Lower leg skin (tissue), 4 donors: Measurements from ENCODE around the gene KLHL7. TPM values are rescaled to one million over a fixed set of nuclear protein-coding genes. Genes with fewer than 3 reads are reported as not detected.

ENCODE experiments used
- DNase-seq, 2 donors: peaks; one replicate each; pipeline ENCODE4 v3.0.0-alpha.2; 2019; ENCODE audit warnings: low spot score in 2 of 2
- H3K4me3 ChIP-seq: fragments of 200-600 bp; sonication (generic); 2 replicates; pipeline ENCODE4 v1.5.1; 2017; ENCODE audit warnings: mild to moderate bottlenecking, low read depth; ENCODE audit not compliant: poor library complexity, severe bottlenecking
- CTCF ChIP-seq, 3 donors: fragments of 450-650 bp; IDR thresholded peaks; one replicate each; pipeline ENCODE4 v1.5.1; 2016; ENCODE audit warnings: antibody characterized with exemption in 3 of 3, mild to moderate bottlenecking in 3 of 3, moderate library complexity in 2 of 3
- POLR2A ChIP-seq, 2 donors: fragments of 450-650 bp; IDR thresholded peaks; one replicate each; pipeline ENCODE4 v1.6.1; 2016 to 2017; ENCODE audit warnings: antibody characterized with exemption in 2 of 2, mild to moderate bottlenecking in 1 of 2, moderate library complexity in 1 of 2
- WGBS, 2 donors: methylation state at CpG; one replicate each; pipeline ENCODE4 v1.1.5; 2018; 5-methylcytosine and 5-hydroxymethylcytosine counted together
- intact Hi-C: fragments of 100-400 bp; cut with DNase I; formaldehyde crosslinking; loops from one replicate; pipeline ENCODE4 v1.15.0; 2023; ENCODE audit warnings: low total_unique reads
- total RNA-seq, 4 donors: library from RNA; depleted of rRNA; stranded (reverse); fragments of >200 nt; gene quantifications; one replicate each; pipeline ENCODE4 v1.1.0, GENCODE V29; 2016

KLHL7 gene
- total RNA-seq, 4 donors from 2014 or later = 32.1 to 37.1 (median 34.4) TPM

DNA sequence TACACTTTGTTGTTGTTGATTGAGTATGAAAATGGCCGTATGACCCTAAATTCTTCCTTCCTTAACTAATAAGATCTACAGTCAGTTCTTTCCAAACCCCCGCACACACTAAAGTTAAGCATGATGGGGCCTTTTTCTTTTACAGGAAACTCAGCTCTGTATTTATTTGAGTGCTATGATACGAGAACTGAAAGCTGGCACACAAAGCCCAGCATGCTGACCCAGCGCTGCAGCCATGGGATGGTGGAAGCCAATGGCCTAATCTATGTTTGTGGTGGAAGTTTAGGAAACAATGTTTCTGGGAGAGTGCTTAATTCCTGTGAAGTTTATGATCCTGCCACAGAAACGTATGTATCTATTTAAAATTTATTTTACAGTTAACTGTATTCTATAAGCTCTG, 62.1 kb downstream of the KLHL7 start:
- no peak overlapping the region for H3K4me3 ChIP-seq
- WGBS, 2 donors = 81 to 93% methylated on average over 5 of the region's 5 CpGs
- no peak for TF ChIP-seq CTCF (IDR thresholded peaks at IDR 0.05)
- intact Hi-C loops = no loop called here
- no peak for DNase-seq

GRCh38 chr7:23168111-23168885, 62.7 kb downstream of the KLHL7 start:
- intact Hi-C loops = no loop called here

DNA sequence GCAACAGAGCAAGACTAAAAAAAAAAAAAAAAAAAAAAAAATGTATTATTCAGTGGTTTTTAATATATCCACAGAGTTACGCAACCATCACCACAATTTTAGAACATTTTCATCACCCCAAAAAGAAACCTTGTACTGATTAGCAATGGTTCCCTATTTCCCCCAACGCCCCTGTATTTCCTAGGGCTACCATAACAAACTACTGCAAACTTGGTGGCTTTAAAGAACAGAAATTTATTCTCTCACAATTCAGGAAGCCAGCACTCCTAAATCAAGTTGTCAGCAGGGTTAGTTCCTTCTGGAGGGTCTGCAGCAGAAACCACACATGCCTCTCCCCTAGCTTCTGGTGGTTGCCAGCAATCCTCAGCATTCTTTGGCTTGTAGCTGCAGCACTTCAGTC, 70.4 kb downstream of the KLHL7 start:
- WGBS, 2 donors = 88 to 90% methylated on average over 2 of the region's 2 CpGs
- H3K4me3 ChIP-seq = no peak overlapping the region
- no peak for TF ChIP-seq POLR2A (IDR thresholded peaks at IDR 0.05)
- no peak for TF ChIP-seq CTCF (IDR thresholded peaks at IDR 0.05)
- intact Hi-C loops = no loop called here
- DNase-seq = no peak

More at GRCh38 chr7:23168111-23168885, 62.7 kb downstream of the KLHL7 start:
- 83 to 85% methylated on average over 8 of the region's 8 CpGs for WGBS, 2 donors
- no peak for DNase-seq
- H3K4me3 ChIP-seq = no peak overlapping the region
- no peak for TF ChIP-seq CTCF (IDR thresholded peaks at IDR 0.05)
- no peak for TF ChIP-seq POLR2A (IDR thresholded peaks at IDR 0.05)

DNA sequence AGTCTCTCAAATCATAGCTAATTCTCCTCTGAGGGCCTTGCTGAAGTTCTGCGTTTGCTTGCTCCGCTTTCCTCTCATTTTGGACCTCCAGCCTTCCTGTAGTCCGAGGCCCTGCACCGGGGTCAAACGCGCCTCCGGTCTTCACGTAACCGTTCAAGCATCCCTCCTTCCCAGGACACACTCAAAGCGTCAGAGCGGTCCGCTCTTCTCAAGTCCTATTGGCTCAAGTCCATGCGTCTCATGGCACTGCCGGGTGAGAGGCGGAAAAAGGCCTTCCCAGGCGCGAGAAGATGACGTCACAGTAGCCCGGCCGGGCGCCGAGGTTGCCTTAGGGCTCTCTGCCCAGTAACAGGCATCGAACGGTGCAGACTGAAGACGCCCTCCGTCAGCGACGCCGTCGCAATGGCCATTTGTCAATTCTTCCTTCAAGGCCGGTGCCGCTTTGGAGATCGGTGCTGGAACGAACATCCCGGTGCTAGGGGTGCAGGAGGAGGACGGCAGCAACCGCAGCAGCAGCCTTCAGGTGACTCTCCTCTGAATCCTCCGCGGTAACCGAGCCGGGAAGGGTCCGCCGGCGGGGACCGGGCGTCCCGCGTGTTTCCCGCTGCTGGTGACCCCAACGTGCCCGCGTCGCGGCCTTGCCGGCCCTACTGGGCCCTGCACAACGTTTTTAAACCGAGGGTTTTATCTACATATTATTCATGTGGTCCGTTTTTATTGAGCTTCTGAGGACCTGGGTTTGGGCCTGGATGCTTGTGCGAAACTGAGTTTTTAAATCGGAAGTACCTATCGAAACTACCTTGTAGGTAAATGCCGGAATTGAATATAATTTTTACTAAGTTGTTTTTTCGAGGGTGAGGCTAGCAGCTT, 76.3 kb downstream of the KLHL7 start, which contains the start of gene NUP42:
Gene NUP42, plus strand, starts transcription at position 365 of the 870 bp plus-strand sequence. Its CDS starts 38 bp downstream, at position 403.
- DNase-seq = peak; percentile 94 to 99
- TF ChIP-seq CTCF (IDR thresholded peaks at IDR 0.05) (no peak), POLR2A (IDR thresholded peaks at IDR 0.05) (no peak)
- H3K4me3 ChIP-seq = peak within 1 kb of the TSS; percentile 73
- 0 to 1% methylated on average over 50 to 59 of the region's 63 CpGs for WGBS, 2 donors
- intact Hi-C loops = loop anchor here (10.0 kb wide), 1 partner anchor 93 kb away; no protein-coding TSS in a partner anchor

DNA sequence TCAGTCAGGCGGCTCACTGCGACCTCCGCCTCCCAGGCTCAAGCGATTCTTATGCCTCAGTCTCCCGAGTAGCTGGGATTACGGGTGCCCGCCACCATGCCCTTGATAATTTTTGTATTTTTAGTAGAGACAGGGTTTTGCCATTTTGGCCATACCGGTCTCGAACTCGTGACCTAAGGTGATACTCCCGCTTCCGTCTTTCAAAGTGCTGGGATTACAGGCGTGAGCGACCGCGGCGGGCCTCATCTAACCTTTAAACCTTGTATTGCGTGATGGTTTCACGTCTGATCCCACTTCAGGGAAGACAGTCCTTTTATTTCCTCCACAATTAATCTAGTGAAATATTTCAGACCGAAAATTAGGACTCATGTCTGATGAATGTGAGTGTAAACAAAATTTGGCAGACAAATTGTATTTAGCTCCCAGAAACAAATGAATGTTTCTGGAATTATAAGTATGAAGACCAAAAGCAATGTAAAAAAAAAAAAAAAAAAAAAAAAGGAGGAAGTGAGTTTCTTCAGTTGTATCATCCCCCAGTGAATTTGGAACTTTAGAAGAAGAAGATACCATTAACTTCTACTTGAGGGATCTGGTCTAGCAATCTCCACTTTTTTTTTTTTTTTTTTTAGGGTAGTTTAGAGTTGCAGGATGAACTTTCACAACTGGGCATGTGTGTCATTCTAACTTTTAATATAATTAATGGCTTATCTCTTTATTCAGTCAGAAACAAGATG, 77.9 kb downstream of the KLHL7 start:
- intact Hi-C loops = loop anchor here (10.0 kb wide), 1 partner anchor 91 kb away; no protein-coding TSS in a partner anchor
- no peak overlapping the region for H3K4me3 ChIP-seq

More for the DNA sequence above, 77.9 kb downstream of the KLHL7 start:
- 89 to 91% methylated on average over 20 of the region's 20 CpGs for WGBS, 2 donors
- TF ChIP-seq CTCF (IDR thresholded peaks at IDR 0.05) = no peak
- TF ChIP-seq POLR2A (IDR thresholded peaks at IDR 0.05) = no peak
- no peak for DNase-seq
